Measurements from ENCODE around the gene FAM72B.
"Not testable (repeated sequence)": the region's sequence is repeated elsewhere in the genome, so short reads cannot be mapped to it uniquely, and the experiment has no call there.

The FAM72B gene

GRCh38 chr1:121148489-121149190 is 35.5 kb downstream of the FAM72B start:
- not testable (repeated sequence) for DNase-seq

- DNase-seq: not testable (repeated sequence)
Measured at GRCh38 chr1:121140393-121140792, 43.7 kb downstream of the FAM72B start.

GRCh38 chr1:121131494-121131893 is 52.6 kb downstream of the FAM72B start:
- DNase-seq: not testable (repeated sequence)

- not testable (repeated sequence) for DNase-seq
Measured at GRCh38 chr1:121118480-121118824, 65.7 kb downstream of the FAM72B start.

All from hippocampal formation (tissue), 2 donors.